Renal cortex interstitium (tissue), 3 donors: ENCODE data around the gene ACAT1. TPM values are rescaled to one million over a fixed set of nuclear protein-coding genes. Genes with fewer than 3 reads are reported as not detected.

Experiments used
- polyA plus RNA-seq, 3 donors: library from polyadenylated mRNA; unstranded; fragments of 120-200 nt; gene quantifications; one replicate each; pipeline ENCODE4 v1.2.1, GENCODE V29; 2013; ENCODE audit not compliant: insufficient read length in 3 of 3

ACAT1 gene
- polyA plus RNA-seq, 3 donors = 94.6 to 113 (median 97.9) TPM

Other genes with a start within 250 kb of the ACAT1 start
- gene RAB39A, start 193.1 kb upstream of the ACAT1 start, polyA plus RNA-seq = 1 to 10 TPM in 1 of 3 donors, under 1 TPM in 2; 0.56 to 1.0 (median 0.82) TPM
- gene CUL5, start 112.7 kb upstream of the ACAT1 start, polyA plus RNA-seq = 10 to 100 TPM; 39.5 to 51.6 (median 47.5) TPM
- 10 to 100 TPM; 15.2 to 19.1 (median 18.6) TPM for gene NPAT, start 101.1 kb downstream of the ACAT1 start, polyA plus RNA-seq
- gene ATM, start 101.5 kb downstream of the ACAT1 start, polyA plus RNA-seq = 10 to 100 TPM; 58.8 to 94.9 (median 82.1) TPM